CD4-positive, alpha-beta T cell (primary cell): Measurements from ENCODE around the gene SOCS3. TPM values are rescaled to one million over a fixed set of nuclear protein-coding genes. Genes with fewer than 3 reads are reported as not detected.

Experiments used
- ATAC-seq: fragments of 200-7000 bp; cut with Tn5 transposase; one replicate; pipeline ENCODE4 v1.10.0; 2022; ENCODE audit warnings: mild to moderate bottlenecking; ENCODE audit not compliant: poor library complexity
- CTCF ChIA-PET: fragments of 350-600 bp; sonication (Branson Sonifier 250); formaldehyde crosslinking; loops from one replicate; lab custom pipeline; 2021; ENCODE audit warnings: antibody characterized with exemption, inconsistent platforms; lab: Charles Lee
- POLR2A ChIA-PET: fragments of 350-600 bp; sonication (Branson Sonifier 250); formaldehyde crosslinking; loops from one replicate; lab custom pipeline; 2021; ENCODE audit warnings: antibody characterized with exemption, inconsistent platforms; lab: Charles Lee
- DNase-seq, 14 experiments: peaks; one replicate each; pipeline ENCODE4 v3.0.0-alpha.2; 2013 to 2020; ENCODE audit warnings: mixed read lengths in 2 of 14
- H3K27ac ChIP-seq, 2 donors: one replicate each; pipeline versions ENCODE4 v1.5.1 to v1.7.0; 2013; ENCODE audit warnings: low read length in 2 of 2, low read depth in 1 of 2, mild to moderate bottlenecking in 1 of 2
- H3K27me3 ChIP-seq, 2 experiments: 1 replicate in 1 of 2; 2 replicates in 1 of 2; pipeline versions ENCODE4 v1.6.1 to v1.7.0; 2013; ENCODE audit warnings: low read length in 2 of 2, control low read depth in 1 of 2, mild to moderate bottlenecking in 1 of 2, moderate library complexity in 1 of 2; ENCODE audit not compliant: insufficient read depth in 2 of 2, control insufficient read depth in 1 of 2
- H3K36me3 ChIP-seq: one replicate; pipeline ENCODE4 v1.6.1; 2013; ENCODE audit warnings: low read length, control low read depth; ENCODE audit not compliant: insufficient read depth
- H3K4me1 ChIP-seq: one replicate; pipeline ENCODE4 v1.6.1; 2013; ENCODE audit warnings: low read length, control low read depth; ENCODE audit not compliant: insufficient read depth
- H3K4me3 ChIP-seq: one replicate; pipeline ENCODE4 v1.5.1; 2013; ENCODE audit warnings: mild to moderate bottlenecking, low read length, moderate library complexity
- H3K9me3 ChIP-seq, 2 experiments: 1 replicate in 1 of 2; 2 replicates in 1 of 2; pipeline versions ENCODE4 v1.6.1 to v1.7.0; 2013; ENCODE audit warnings: low read length in 2 of 2, mild to moderate bottlenecking in 2 of 2, control low read depth in 1 of 2, moderate library complexity in 1 of 2; ENCODE audit not compliant: control insufficient read depth in 1 of 2, insufficient read depth in 1 of 2
- H3K27ac Mint-ChIP-seq: one replicate; pipeline ENCODE4 v1.8.0; 2020; ENCODE audit warnings: mixed read lengths
- H3K27me3 Mint-ChIP-seq: one replicate; pipeline ENCODE4 v1.8.0; 2021; ENCODE audit warnings: mixed read lengths
- H3K36me3 Mint-ChIP-seq: one replicate; pipeline ENCODE4 v1.8.0; 2021; ENCODE audit warnings: low read depth, mixed read lengths
- H3K4me1 Mint-ChIP-seq: one replicate; pipeline ENCODE4 v1.8.0; 2021; ENCODE audit warnings: low read depth, mixed read lengths
- H3K4me3 Mint-ChIP-seq: one replicate; pipeline ENCODE4 v1.8.0; 2020; ENCODE audit warnings: mild to moderate bottlenecking, mixed read lengths
- H3K9me3 Mint-ChIP-seq: one replicate; pipeline ENCODE4 v1.8.0; 2020; ENCODE audit warnings: mixed read lengths
- intact Hi-C, 2 experiments: fragments of 100-400 bp; cut with DNase I in 1 of 2; cut with micrococcal nuclease in 1 of 2; formaldehyde crosslinking; loops; one replicate each; pipeline versions ENCODE4 v1.15.1 to v1.9.0; 2023 to 2025; cut with DNase I, micrococcal nuclease
- total RNA-seq, 174 experiments: library from RNA in 2 of 174; stranded (reverse) in 2 of 174; gene quantifications; one replicate each; pipeline ENCODE4 v1.2.3 and lab custom pipeline; 2021 to 2026
- TF ChIP-seq, protein P1 (sequence below): fragments of 200-600 bp; IDR thresholded peaks from one replicate; pipeline ENCODE4 v1.8.0; 2022; ENCODE audit warnings: antibody characterized with exemption, mild to moderate bottlenecking

The SOCS3 gene
- total RNA-seq, 2 experiments from 2014 or later: 414 to 427 TPM

- H3K27ac Mint-ChIP-seq: peak overlapping the region; percentile 97
- intact Hi-C loops: loop anchor here in 1 of 2 experiments (5.0 kb wide), 1 partner anchor 232 kb away; the partner anchor contains the start of gene TMC6
- no peak for ATAC-seq
- TF ChIP-seq, protein P1, sequence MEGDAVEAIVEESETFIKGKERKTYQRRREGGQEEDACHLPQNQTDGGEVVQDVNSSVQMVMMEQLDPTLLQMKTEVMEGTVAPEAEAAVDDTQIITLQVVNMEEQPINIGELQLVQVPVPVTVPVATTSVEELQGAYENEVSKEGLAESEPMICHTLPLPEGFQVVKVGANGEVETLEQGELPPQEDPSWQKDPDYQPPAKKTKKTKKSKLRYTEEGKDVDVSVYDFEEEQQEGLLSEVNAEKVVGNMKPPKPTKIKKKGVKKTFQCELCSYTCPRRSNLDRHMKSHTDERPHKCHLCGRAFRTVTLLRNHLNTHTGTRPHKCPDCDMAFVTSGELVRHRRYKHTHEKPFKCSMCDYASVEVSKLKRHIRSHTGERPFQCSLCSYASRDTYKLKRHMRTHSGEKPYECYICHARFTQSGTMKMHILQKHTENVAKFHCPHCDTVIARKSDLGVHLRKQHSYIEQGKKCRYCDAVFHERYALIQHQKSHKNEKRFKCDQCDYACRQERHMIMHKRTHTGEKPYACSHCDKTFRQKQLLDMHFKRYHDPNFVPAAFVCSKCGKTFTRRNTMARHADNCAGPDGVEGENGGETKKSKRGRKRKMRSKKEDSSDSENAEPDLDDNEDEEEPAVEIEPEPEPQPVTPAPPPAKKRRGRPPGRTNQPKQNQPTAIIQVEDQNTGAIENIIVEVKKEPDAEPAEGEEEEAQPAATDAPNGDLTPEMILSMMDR: no peak
- H3K9me3 Mint-ChIP-seq: no peaks in the 10 kb centered on the region
- peaks cover 52% of the 10 kb centered on the region for H3K4me1 Mint-ChIP-seq
- Histone ChIP-seq H3K4me3 (peak overlapping the region; percentile 85), H3K36me3 (peaks cover 22% of the 10 kb centered on the region), H3K27ac (peak overlapping the region; percentile 53 to 81), H3K27me3 (peaks cover under 1 to 2% of the 10 kb centered on the region in 2 experiments), H3K4me1 (peaks cover 56% of the 10 kb centered on the region), H3K9me3 (no peaks in the 10 kb centered on the region)
- peaks cover 38% of the 10 kb centered on the region for H3K36me3 Mint-ChIP-seq
- ChIA-PET POLR2A (interaction anchor here (0.8 to 4.6 kb wide), 12 partner anchors 12 to 232 kb away, joined by 3 to 29 read pairs (median 6); partner anchors contain the start of gene PGS1), CTCF (interaction anchor here (0.7 to 5.6 kb wide), 6 partner anchors 13 to 224 kb away, joined by 3 to 40 read pairs (median 16); partner anchors contain the start of gene PGS1)
- no peaks in the 10 kb centered on the region for H3K27me3 Mint-ChIP-seq
- H3K4me3 Mint-ChIP-seq: peak overlapping the region; percentile 83
- DNase-seq: peak in 2 of 14 experiments; percentile 23 to 33
Measured at GRCh38 chr17:78359321-78359996, 418 bp downstream of the SOCS3 start.

- intact Hi-C loops: loop anchor here in 1 of 2 experiments (5.0 kb wide), 1 partner anchor 231 kb away; the partner anchor contains the start of gene TMC6
- H3K9me3 Mint-ChIP-seq: no peaks in the 10 kb centered on the region
- ATAC-seq: no peak
- Histone ChIP-seq H3K9me3 (no peaks in the 10 kb centered on the region), H3K4me3 (peak overlapping the region; percentile 85), H3K36me3 (peaks cover 22% of the 10 kb centered on the region), H3K27me3 (peaks cover 0 to 2% of the 10 kb centered on the region in 2 experiments), H3K4me1 (peaks cover 63% of the 10 kb centered on the region), H3K27ac (peak overlapping the region; percentile 68 to 81)
- H3K27me3 Mint-ChIP-seq: no peaks in the 10 kb centered on the region
- H3K4me1 Mint-ChIP-seq: peaks cover 59% of the 10 kb centered on the region
- ChIA-PET CTCF (no interaction called here), POLR2A (interaction anchor here (1.0 to 4.6 kb wide), 9 partner anchors 23 to 231 kb away, joined by 3 to 29 read pairs (median 4); no protein-coding TSS in a partner anchor)
- peak overlapping the region; percentile 97 for H3K27ac Mint-ChIP-seq
- peaks cover 38% of the 10 kb centered on the region for H3K36me3 Mint-ChIP-seq
- TF ChIP-seq, protein P1: no peak
- H3K4me3 Mint-ChIP-seq: peak overlapping the region; percentile 87
- peak in 3 of 14 experiments; percentile 43 to 65 (median 62) for DNase-seq
Measured at GRCh38 chr17:78358538-78359320, 1.1 kb downstream of the SOCS3 start.
